Upper lobe of right lung (tissue), 1 donor: ENCODE results near the gene ARL4C. TPM values are rescaled to one million over a fixed set of nuclear protein-coding genes. Genes with fewer than 3 reads are reported as not detected.

Experiments
- ATAC-seq: fragments of 200-7000 bp; cut with Tn5 transposase; one replicate; pipeline ENCODE4 v1.9.1; 2020; ENCODE audit warnings: mild to moderate bottlenecking, moderate library complexity
- DNase-seq: peaks from one replicate; pipeline ENCODE4 v3.0.0-alpha.2; 2020
- H3K27ac ChIP-seq: fragments of 200-600 bp; one replicate; pipeline ENCODE4 v1.8.0; 2022
- H3K27me3 ChIP-seq: fragments of 200-600 bp; one replicate; pipeline ENCODE4 v1.8.0; 2022; ENCODE audit warnings: mild to moderate bottlenecking
- H3K36me3 ChIP-seq: fragments of 200-600 bp; one replicate; pipeline ENCODE4 v1.8.0; 2022
- H3K4me1 ChIP-seq: fragments of 200-600 bp; one replicate; pipeline ENCODE4 v1.8.0; 2022
- H3K4me3 ChIP-seq: fragments of 200-600 bp; one replicate; pipeline ENCODE4 v1.8.0; 2022; ENCODE audit warnings: mild to moderate bottlenecking
- H3K9me3 ChIP-seq: fragments of 200-600 bp; one replicate; pipeline ENCODE4 v1.8.0; 2022
- CTCF ChIP-seq: fragments of 200-600 bp; IDR thresholded peaks from one replicate; pipeline ENCODE4 v1.8.0; 2022; ENCODE audit warnings: antibody characterized with exemption
- intact Hi-C: fragments of 100-400 bp; cut with DNase I; formaldehyde crosslinking; loops from one replicate; pipeline ENCODE4 v1.11.0; 2022
- total RNA-seq: library from RNA; stranded (reverse); fragmentation: NEBNext Ultra II Directional; extraction: Animal tissue kit (Norgen Biotek cat#: 25700); gene quantifications from one replicate; pipeline ENCODE4 v1.2.1, GENCODE V29; 2021
- donor health status: DM: no; HTN: yes; CAD: no; lungs with severe emphysema.

Gene ARL4C
- total RNA-seq, 1 donor from 2014 or later, result 21.2 TPM

- TF ChIP-seq CTCF, result no peak
- ATAC-seq (no peak), DNase-seq (no peak)
- intact Hi-C loops, result no loop called here
- H3K36me3 ChIP-seq, result no peaks in the 10 kb centered on the region
- no peaks in the 10 kb centered on the region for H3K9me3 ChIP-seq
- no peak overlapping the region for H3K27ac ChIP-seq
- H3K4me3 ChIP-seq, result no peak overlapping the region
- no peaks in the 10 kb centered on the region for H3K4me1 ChIP-seq
- peaks cover 3% of the 10 kb centered on the region for H3K27me3 ChIP-seq
Observed at GRCh38 chr2:234526711-234527110, 29.8 kb upstream of the ARL4C start.

- intact Hi-C loops, result no loop called here
- no peaks in the 10 kb centered on the region for H3K36me3 ChIP-seq
- H3K27me3 ChIP-seq, result no peaks in the 10 kb centered on the region
- no peak overlapping the region for H3K4me3 ChIP-seq
- TF ChIP-seq CTCF, result no peak
- DNase-seq (no peak), ATAC-seq (no peak)
- no peak overlapping the region for H3K27ac ChIP-seq
- no peaks in the 10 kb centered on the region for H3K4me1 ChIP-seq
- no peaks in the 10 kb centered on the region for H3K9me3 ChIP-seq
Observed at GRCh38 chr2:234521536-234521935, 24.7 kb upstream of the ARL4C start.

- no peak overlapping the region for H3K27ac ChIP-seq
- no peaks in the 10 kb centered on the region for H3K27me3 ChIP-seq
- intact Hi-C loops, result no loop called here
- no peak for TF ChIP-seq CTCF
- DNase-seq (no peak), ATAC-seq (no peak)
- H3K36me3 ChIP-seq, result no peaks in the 10 kb centered on the region
- H3K4me3 ChIP-seq, result no peak overlapping the region
- no peaks in the 10 kb centered on the region for H3K4me1 ChIP-seq
- no peaks in the 10 kb centered on the region for H3K9me3 ChIP-seq
Observed at GRCh38 chr2:234518986-234519642, 22.2 kb upstream of the ARL4C start.

GRCh38 chr2:234517971-234518370, 21.1 kb upstream of the ARL4C start:
- Histone ChIP-seq H3K9me3 (no peaks in the 10 kb centered on the region), H3K36me3 (no peaks in the 10 kb centered on the region), H3K27ac (no peak overlapping the region), H3K4me1 (no peaks in the 10 kb centered on the region), H3K4me3 (no peak overlapping the region), H3K27me3 (no peaks in the 10 kb centered on the region)
- intact Hi-C loops, result no loop called here
- ATAC-seq (no peak), DNase-seq (no peak)
- TF ChIP-seq CTCF, result no peak

GRCh38 chr2:234514873-234515638, 18.2 kb upstream of the ARL4C start:
- Histone ChIP-seq H3K36me3 (no peaks in the 10 kb centered on the region), H3K27me3 (no peaks in the 10 kb centered on the region), H3K27ac (no peak overlapping the region), H3K4me1 (no peaks in the 10 kb centered on the region), H3K9me3 (no peaks in the 10 kb centered on the region), H3K4me3 (no peak overlapping the region)
- TF ChIP-seq CTCF, result no peak
- no peak for DNase-seq
- peak; percentile 17 for ATAC-seq
- intact Hi-C loops, result no loop called here
